HL-60 (cell line): ENCODE results near the gene DNAH14.

Experiments used
- DNase-seq, 2 experiments: peaks; one replicate each; pipeline ENCODE4 v3.0.0-alpha.2; 2010 to 2020; ENCODE audit warnings: low read depth in 1 of 2, low spot score in 1 of 2
- H3K27ac ChIP-seq: fragments of 250-450 bp; sonication (Bioruptor Pico); replicated peaks from 2 replicates; pipeline ENCODE4 v1.5.1; 2020; ENCODE audit warnings: mild to moderate bottlenecking, moderate library complexity
- H3K27me3 ChIP-seq: fragments of 250-450 bp; sonication (Bioruptor Pico); 2 replicates; pipeline ENCODE4 v1.5.1; 2021; ENCODE audit warnings: mild to moderate bottlenecking, moderate library complexity; ENCODE audit not compliant: insufficient read depth, poor library complexity, severe bottlenecking
- H3K4me3 ChIP-seq: replicated peaks from 2 replicates; pipeline ENCODE4 v1.5.1; 2011; ENCODE audit warnings: mild to moderate bottlenecking, control low read depth, low read length; ENCODE audit not compliant: insufficient read depth
- GABPA ChIP-seq: IDR thresholded peaks from 2 replicates; pipeline ENCODE4 v1.6.1; 2012; ENCODE audit warnings: low read depth
- POLR2AphosphoS5 ChIP-seq: IDR thresholded peaks from 2 replicates; pipeline ENCODE4 v1.6.1; 2012; ENCODE audit warnings: low read depth
- SPI1 ChIP-seq: IDR thresholded peaks from 2 replicates; pipeline ENCODE4 v1.6.1; 2012; ENCODE audit warnings: low read depth, mild to moderate bottlenecking, borderline replicate concordance
- TF ChIP-seq, protein P1 (sequence below): IDR thresholded peaks from 2 replicates; pipeline ENCODE4 v1.6.1; 2012; ENCODE audit warnings: low read depth; ENCODE audit not compliant: insufficient replicate concordance
- TF ChIP-seq, protein P2 (sequence below): IDR thresholded peaks from one replicate; pipeline ENCODE4 v1.5.1; 2011; ENCODE audit warnings: low read length, control low read depth, inconsistent platforms; ENCODE audit not compliant: insufficient read depth

Gene DNAH14

DNA sequence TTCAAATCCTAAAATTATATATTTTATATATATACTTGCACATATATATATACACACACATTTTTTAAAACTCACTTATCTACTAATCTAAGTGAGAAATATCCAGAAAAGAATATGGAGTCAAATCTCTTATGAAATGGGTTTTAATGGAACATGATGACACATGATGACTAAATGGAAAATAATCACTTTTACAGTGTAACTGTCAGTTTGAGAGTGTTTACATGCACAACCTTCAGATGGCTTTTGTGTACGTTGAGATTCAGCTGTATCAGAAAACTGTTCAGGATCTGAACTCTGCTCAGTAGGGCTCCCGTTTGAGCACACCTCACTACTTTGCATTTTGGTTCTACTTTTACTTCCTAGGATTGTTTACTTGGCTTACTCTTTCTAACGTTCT, 189.8 kb downstream of the DNAH14 start:
- Histone ChIP-seq H3K27me3 (no peaks in the 10 kb centered on the region), H3K4me3 (no peak overlapping the region), H3K27ac (no peak overlapping the region)
- no peak for DNase-seq
- TF ChIP-seq, protein P1, sequence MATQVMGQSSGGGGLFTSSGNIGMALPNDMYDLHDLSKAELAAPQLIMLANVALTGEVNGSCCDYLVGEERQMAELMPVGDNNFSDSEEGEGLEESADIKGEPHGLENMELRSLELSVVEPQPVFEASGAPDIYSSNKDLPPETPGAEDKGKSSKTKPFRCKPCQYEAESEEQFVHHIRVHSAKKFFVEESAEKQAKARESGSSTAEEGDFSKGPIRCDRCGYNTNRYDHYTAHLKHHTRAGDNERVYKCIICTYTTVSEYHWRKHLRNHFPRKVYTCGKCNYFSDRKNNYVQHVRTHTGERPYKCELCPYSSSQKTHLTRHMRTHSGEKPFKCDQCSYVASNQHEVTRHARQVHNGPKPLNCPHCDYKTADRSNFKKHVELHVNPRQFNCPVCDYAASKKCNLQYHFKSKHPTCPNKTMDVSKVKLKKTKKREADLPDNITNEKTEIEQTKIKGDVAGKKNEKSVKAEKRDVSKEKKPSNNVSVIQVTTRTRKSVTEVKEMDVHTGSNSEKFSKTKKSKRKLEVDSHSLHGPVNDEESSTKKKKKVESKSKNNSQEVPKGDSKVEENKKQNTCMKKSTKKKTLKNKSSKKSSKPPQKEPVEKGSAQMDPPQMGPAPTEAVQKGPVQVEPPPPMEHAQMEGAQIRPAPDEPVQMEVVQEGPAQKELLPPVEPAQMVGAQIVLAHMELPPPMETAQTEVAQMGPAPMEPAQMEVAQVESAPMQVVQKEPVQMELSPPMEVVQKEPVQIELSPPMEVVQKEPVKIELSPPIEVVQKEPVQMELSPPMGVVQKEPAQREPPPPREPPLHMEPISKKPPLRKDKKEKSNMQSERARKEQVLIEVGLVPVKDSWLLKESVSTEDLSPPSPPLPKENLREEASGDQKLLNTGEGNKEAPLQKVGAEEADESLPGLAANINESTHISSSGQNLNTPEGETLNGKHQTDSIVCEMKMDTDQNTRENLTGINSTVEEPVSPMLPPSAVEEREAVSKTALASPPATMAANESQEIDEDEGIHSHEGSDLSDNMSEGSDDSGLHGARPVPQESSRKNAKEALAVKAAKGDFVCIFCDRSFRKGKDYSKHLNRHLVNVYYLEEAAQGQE, result no peak
- TF ChIP-seq GABPA (no peak), SPI1 (no peak), POLR2AphosphoS5 (no peak)
- TF ChIP-seq, protein P2, sequence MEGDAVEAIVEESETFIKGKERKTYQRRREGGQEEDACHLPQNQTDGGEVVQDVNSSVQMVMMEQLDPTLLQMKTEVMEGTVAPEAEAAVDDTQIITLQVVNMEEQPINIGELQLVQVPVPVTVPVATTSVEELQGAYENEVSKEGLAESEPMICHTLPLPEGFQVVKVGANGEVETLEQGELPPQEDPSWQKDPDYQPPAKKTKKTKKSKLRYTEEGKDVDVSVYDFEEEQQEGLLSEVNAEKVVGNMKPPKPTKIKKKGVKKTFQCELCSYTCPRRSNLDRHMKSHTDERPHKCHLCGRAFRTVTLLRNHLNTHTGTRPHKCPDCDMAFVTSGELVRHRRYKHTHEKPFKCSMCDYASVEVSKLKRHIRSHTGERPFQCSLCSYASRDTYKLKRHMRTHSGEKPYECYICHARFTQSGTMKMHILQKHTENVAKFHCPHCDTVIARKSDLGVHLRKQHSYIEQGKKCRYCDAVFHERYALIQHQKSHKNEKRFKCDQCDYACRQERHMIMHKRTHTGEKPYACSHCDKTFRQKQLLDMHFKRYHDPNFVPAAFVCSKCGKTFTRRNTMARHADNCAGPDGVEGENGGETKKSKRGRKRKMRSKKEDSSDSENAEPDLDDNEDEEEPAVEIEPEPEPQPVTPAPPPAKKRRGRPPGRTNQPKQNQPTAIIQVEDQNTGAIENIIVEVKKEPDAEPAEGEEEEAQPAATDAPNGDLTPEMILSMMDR, result no peak

GRCh38 chr1:225121095-225121494, 191.6 kb downstream of the DNAH14 start:
- Histone ChIP-seq H3K27ac (no peak overlapping the region), H3K27me3 (no peaks in the 10 kb centered on the region), H3K4me3 (no peak overlapping the region)
- DNase-seq, result no peak
- TF ChIP-seq POLR2AphosphoS5, result no peak
- TF ChIP-seq, protein P1, result no peak
- TF ChIP-seq SPI1, result no peak
- TF ChIP-seq, protein P2, result no peak
- no peak for TF ChIP-seq GABPA

DNA sequence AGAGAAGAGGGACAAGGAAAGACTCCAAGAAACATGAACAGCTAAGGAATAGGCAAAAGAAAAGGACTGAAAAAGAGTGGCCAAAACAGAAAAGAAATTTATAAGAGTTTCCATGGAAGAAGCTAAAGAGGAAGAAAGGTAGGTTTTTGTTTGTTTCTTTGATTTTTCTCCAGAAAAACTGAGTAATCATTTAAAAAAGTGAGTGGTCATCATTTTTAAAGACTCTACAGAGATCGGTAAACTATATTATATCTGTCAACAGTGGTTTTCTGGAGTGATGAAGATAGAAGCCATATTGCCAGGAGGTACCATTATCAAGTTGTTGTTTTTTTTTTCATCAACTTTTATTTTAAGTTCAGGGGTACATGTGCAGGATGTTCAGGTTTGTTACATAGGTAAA, 202.4 kb downstream of the DNAH14 start:
- DNase-seq, result no peak
- no peaks in the 10 kb centered on the region for H3K27me3 ChIP-seq
- H3K4me3 ChIP-seq, result no peak overlapping the region
- TF ChIP-seq, protein P2, result no peak
- TF ChIP-seq POLR2AphosphoS5 (no peak), GABPA (no peak), SPI1 (no peak)
- TF ChIP-seq, protein P1, result no peak
- H3K27ac ChIP-seq, result no peak overlapping the region
